ENCODE measurements around the gene EXOSC7.
A peak's percentile ranks its signal among the peaks of the same experiment; 100 is the strongest.
"Not testable (repeated sequence)": the region's sequence is repeated elsewhere in the genome, so short reads cannot be mapped to it uniquely, and the experiment has no call there.

Gene EXOSC7

GRCh38 chr3:44976002-44976815 is at the start of gene EXOSC7, which contains the start of gene ZDHHC3:
Gene EXOSC7, plus strand, starts transcription at chr3:44976244. Its CDS starts 34 bp downstream, at chr3:44976278.
Gene ZDHHC3, minus strand, starts transcription at chr3:44976174. Its CDS starts 16,738 bp downstream, at chr3:44959436.
- peak; percentile 25 for DNase-seq

GRCh38 chr3:44926921-44927320 is 49.1 kb upstream of the EXOSC7 start:
- no peak for DNase-seq

- no peak for DNase-seq
Observed at GRCh38 chr3:44927371-44927770, 48.7 kb upstream of the EXOSC7 start.

GRCh38 chr3:44929782-44930181 is 46.3 kb upstream of the EXOSC7 start:
- no peak for DNase-seq

- DNase-seq = no peak
Observed at GRCh38 chr3:44930911-44931310, 45.1 kb upstream of the EXOSC7 start.

- no peak for DNase-seq
Observed at GRCh38 chr3:44931791-44932190, 44.3 kb upstream of the EXOSC7 start.

- no peak for DNase-seq
Observed at GRCh38 chr3:44932271-44932670, 43.8 kb upstream of the EXOSC7 start.

- DNase-seq = no peak
Observed at GRCh38 chr3:44932986-44933944, 42.8 kb upstream of the EXOSC7 start.

GRCh38 chr3:44939581-44940036 is 36.4 kb upstream of the EXOSC7 start:
- peak; percentile 86 for DNase-seq

- DNase-seq = no peak
Observed at GRCh38 chr3:44942202-44942921, 33.7 kb upstream of the EXOSC7 start.

- DNase-seq = no peak
Observed at GRCh38 chr3:44948239-44948638, 27.8 kb upstream of the EXOSC7 start.

- DNase-seq = not testable (repeated sequence)
Observed at GRCh38 chr3:44949770-44950169, 26.3 kb upstream of the EXOSC7 start.

- DNase-seq = no peak
Observed at GRCh38 chr3:44950275-44950734, 25.7 kb upstream of the EXOSC7 start.

GRCh38 chr3:44952689-44953088 is 23.4 kb upstream of the EXOSC7 start:
- DNase-seq = no peak

GRCh38 chr3:44954304-44954703 is 21.7 kb upstream of the EXOSC7 start:
- no peak for DNase-seq

- DNase-seq = no peak
Observed at GRCh38 chr3:44954962-44955361, 21.1 kb upstream of the EXOSC7 start.

- no peak for DNase-seq
Observed at GRCh38 chr3:44955917-44956316, 20.1 kb upstream of the EXOSC7 start.

GRCh38 chr3:44957986-44958385 is 18.1 kb upstream of the EXOSC7 start:
- no peak for DNase-seq

GRCh38 chr3:44958386-44958785 is 17.7 kb upstream of the EXOSC7 start:
- no peak for DNase-seq

GRCh38 chr3:44960387-44961026 is 15.5 kb upstream of the EXOSC7 start:
- DNase-seq = no peak

GRCh38 chr3:44961888-44962287 is 14.2 kb upstream of the EXOSC7 start:
- DNase-seq = no peak

Data from DMS79 (cell line).